ENCODE data around the gene KIF6. TPM values are rescaled to one million over a fixed set of nuclear protein-coding genes. Genes with fewer than 3 reads are reported as not detected.

KIF6 gene
- polyA plus RNA-seq, 3 donors = not detected

- H3K4me1 Mint-ChIP-seq = no peaks in the 10 kb centered on the region
- 88% methylated on average over 5 of the region's 6 CpGs for WGBS (ENCODE audit: insufficient coverage)
- H3K36me3 Mint-ChIP-seq = no peaks in the 10 kb centered on the region
These were observed 228.3 kb downstream of the KIF6 start for GRCh38 chr6:39496915-39497314.

GRCh38 chr6:39496456-39496855 lies 228.8 kb downstream of the KIF6 start:
- Histone ChIP-seq H3K4me2 (replicated peaks; ENCODE audit: extremely low read depth, low read length, poor library complexity, severe bottlenecking) (no peak overlapping the region), H3K79me2 (ENCODE audit: insufficient read depth, low read length) (no peaks in the 10 kb centered on the region), H3K4me3 (replicated peaks in 1 of 3; ENCODE audit: low read depth in 2 of 3, low read length in 3 of 3) (no peak overlapping the region), H3K27ac (ENCODE audit: low read depth in 1 of 2, low read length in 2 of 2) (no peak overlapping the region), H3K9ac (ENCODE audit: insufficient read depth, low read length, poor library complexity, severe bottlenecking) (no peak overlapping the region), H2AFZ (ENCODE audit: insufficient read depth, low read depth, low read length, poor library complexity, severe bottlenecking) (no peak overlapping the region), H4K20me1 (ENCODE audit: insufficient read depth, low read length) (no peaks in the 10 kb centered on the region), H3K4me1 (ENCODE audit: control insufficient read depth in 1 of 2, insufficient read depth in 2 of 2, low read length in 2 of 2) (no peaks in the 10 kb centered on the region), H3K27me3 (ENCODE audit: control insufficient read depth in 2 of 2, insufficient read depth in 2 of 2, low read length in 2 of 2) (no peaks in the 10 kb centered on the region), H3K36me3 (replicated peaks in 1 of 2; ENCODE audit: control insufficient read depth in 1 of 2, insufficient read depth in 2 of 2, low read length in 2 of 2) (no peaks in the 10 kb centered on the region), H3K9me3 (replicated peaks in 1 of 2; ENCODE audit: control insufficient read depth in 1 of 2, insufficient read depth in 1 of 2, low read length in 2 of 2) (peaks cover 10 to 14% of the 10 kb centered on the region in 2 donors)
- H3K4me3 Mint-ChIP-seq = no peak overlapping the region
- peaks cover 3 to 18% (median 8%) of the 10 kb centered on the region in 7 donors for H3K9me3 Mint-ChIP-seq
- no peak overlapping the region for H3K27ac Mint-ChIP-seq
- TF ChIP-seq CTCF (IDR thresholded peaks at IDR 0.05) = no peak
- peaks cover 0 to 7% (median 0%) of the 10 kb centered on the region in 3 donors for H3K27me3 Mint-ChIP-seq (ENCODE audit: low read depth in 3 of 3)
- no peaks in the 10 kb centered on the region for H3K36me3 Mint-ChIP-seq
- no peaks in the 10 kb centered on the region for H3K4me1 Mint-ChIP-seq
- no CpG with 5 or more reads among the region's 2 CpGs for WGBS (ENCODE audit: insufficient coverage)
- intact Hi-C loops (cut with micrococcal nuclease) = no loop called here
- no peak for DNase-seq

More at GRCh38 chr6:39496915-39497314, 228.3 kb downstream of the KIF6 start:
- no peaks in the 10 kb centered on the region for H3K36me3 ChIP-seq (replicated peaks in 1 of 2; ENCODE audit: control insufficient read depth in 1 of 2, insufficient read depth in 2 of 2, low read length in 2 of 2)
- no peaks in the 10 kb centered on the region for H3K4me1 ChIP-seq (ENCODE audit: control insufficient read depth in 1 of 2, insufficient read depth in 2 of 2, low read length in 2 of 2)
- H3K4me3 Mint-ChIP-seq = no peak overlapping the region
- no peak overlapping the region for H2AFZ ChIP-seq (ENCODE audit: insufficient read depth, low read depth, low read length, poor library complexity, severe bottlenecking)
- peaks cover 3 to 22% (median 13%) of the 10 kb centered on the region in 7 donors for H3K9me3 Mint-ChIP-seq
- no peaks in the 10 kb centered on the region for H3K27me3 ChIP-seq (ENCODE audit: control insufficient read depth in 2 of 2, insufficient read depth in 2 of 2, low read length in 2 of 2)
- H3K27ac ChIP-seq (ENCODE audit: low read depth in 1 of 2, low read length in 2 of 2) = no peak overlapping the region
- DNase-seq = no peak
- no peaks in the 10 kb centered on the region for H3K79me2 ChIP-seq (ENCODE audit: insufficient read depth, low read length)
- peaks cover 10 to 18% of the 10 kb centered on the region in 2 donors for H3K9me3 ChIP-seq (replicated peaks in 1 of 2; ENCODE audit: control insufficient read depth in 1 of 2, insufficient read depth in 1 of 2, low read length in 2 of 2)
- H4K20me1 ChIP-seq (ENCODE audit: insufficient read depth, low read length) = no peaks in the 10 kb centered on the region
- peaks cover 0 to 7% (median 0%) of the 10 kb centered on the region in 3 donors for H3K27me3 Mint-ChIP-seq (ENCODE audit: low read depth in 3 of 3)
- H3K9ac ChIP-seq (ENCODE audit: insufficient read depth, low read length, poor library complexity, severe bottlenecking) = no peak overlapping the region
- no peak overlapping the region for H3K4me3 ChIP-seq (replicated peaks in 1 of 3; ENCODE audit: low read depth in 2 of 3, low read length in 3 of 3)
- no peak overlapping the region for H3K4me2 ChIP-seq (replicated peaks; ENCODE audit: extremely low read depth, low read length, poor library complexity, severe bottlenecking)
- intact Hi-C loops (cut with micrococcal nuclease) = no loop called here
- H3K27ac Mint-ChIP-seq = no peak overlapping the region
- no peak for TF ChIP-seq CTCF (IDR thresholded peaks at IDR 0.05)

Data from CD14-positive monocyte (primary cell).